A375 (cell line): ENCODE data around the gene ADAMTS10. TPM values are rescaled to one million over a fixed set of nuclear protein-coding genes. Genes with fewer than 3 reads are reported as not detected.

Experiments used
- total RNA-seq: library from RNA; depleted of rRNA; stranded (reverse); fragments of >200 nt; shearing (Covaris generic); gene quantifications from 2 replicates; pipeline ENCODE4 v1.2.3, GENCODE V29; 2014; rRNA removed

The ADAMTS10 gene
- 2.4 and 2.7 TPM in 2 replicates for total RNA-seq

GRCh38 chr19:8610041-8610935 is at the start of gene ADAMTS10:
ADAMTS10 (minus strand) TSS chr19:8610715; CDS start chr19:8605710, 5,005 bp downstream.

GRCh38 chr19:8629996-8630683 is 19.6 kb upstream of the ADAMTS10 start, which contains the start of gene NFILZ:
NFILZ (plus strand) TSS chr19:8630633; CDS start chr19:8676766, 46,133 bp downstream.

GRCh38 chr19:8577247-8577646 is 33.3 kb downstream of the ADAMTS10 start, which contains the start of gene MYO1F:
MYO1F (minus strand) TSS chr19:8577442; CDS start chr19:8577309, 133 bp downstream.

Other genes starting within 250 kb of the ADAMTS10 start
- 2.8 and 3.9 TPM in 2 replicates for gene ANGPTL4, start 246.6 kb downstream of the ADAMTS10 start, total RNA-seq
- 25.3 and 28.4 TPM in 2 replicates for gene RAB11B, start 220.4 kb downstream of the ADAMTS10 start, total RNA-seq
- gene MARCHF2, start 197.4 kb downstream of the ADAMTS10 start, total RNA-seq = 20.3 and 22.7 TPM in 2 replicates
- 145 and 173 TPM in 2 replicates for gene HNRNPM, start 165.7 kb downstream of the ADAMTS10 start, total RNA-seq
- gene PRAM1, start 108.1 kb downstream of the ADAMTS10 start, total RNA-seq = not detected in 2 replicates
- gene ZNF414, start 96.5 kb downstream of the ADAMTS10 start, total RNA-seq = 18.4 and 18.5 TPM in 2 replicates
- 0.41 and 0.56 TPM in 2 replicates for gene MYO1F, start 33.3 kb downstream of the ADAMTS10 start, total RNA-seq
- not detected in 2 replicates for gene NFILZ, start 19.9 kb upstream of the ADAMTS10 start, total RNA-seq
- gene ACTL9, start 88.1 kb upstream of the ADAMTS10 start, total RNA-seq = not detected in 2 replicates
- gene OR2Z1, start 110.9 kb upstream of the ADAMTS10 start, total RNA-seq = not detected in 2 replicates
- 18.3 and 20.3 TPM in 2 replicates for gene ZNF558, start 221.6 kb upstream of the ADAMTS10 start, total RNA-seq
- gene MBD3L1, start 221.7 kb upstream of the ADAMTS10 start, total RNA-seq = not detected in 2 replicates